Activated CD4-positive, alpha-beta T cell treated with anti-CD3 and anti-CD28 coated beads, Interleukin-2, amount 10 ng/mL, durations not matched to agents 24 days and 14 days (primary cell): ENCODE measurements around the gene TRMT2B. TPM values are rescaled to one million over a fixed set of nuclear protein-coding genes. Genes with fewer than 3 reads are reported as not detected.
A peak's percentile ranks its signal among the peaks of the same experiment; 100 is the strongest.
"Not testable (repeated sequence)": the region's sequence is repeated elsewhere in the genome, so short reads cannot be mapped to it uniquely, and the experiment has no call there.

Source experiments
- DNase-seq: peaks from one replicate; pipeline ENCODE4 v3.0.0; 2022
- H3K27ac Mint-ChIP-seq: one replicate; pipeline ENCODE4 v1.8.0; 2022; ENCODE audit warnings: mild to moderate bottlenecking, mixed read lengths
- H3K27me3 Mint-ChIP-seq: one replicate; pipeline ENCODE4 v1.8.0; 2022; ENCODE audit warnings: mixed read lengths
- H3K36me3 Mint-ChIP-seq: one replicate; pipeline ENCODE4 v1.8.0; 2022; ENCODE audit warnings: low read depth, mild to moderate bottlenecking, mixed read lengths
- H3K4me1 Mint-ChIP-seq: one replicate; pipeline ENCODE4 v1.8.0; 2021; ENCODE audit warnings: mixed read lengths
- H3K4me3 Mint-ChIP-seq: one replicate; pipeline ENCODE4 v1.8.0; 2022; ENCODE audit warnings: mild to moderate bottlenecking, moderate library complexity, mixed read lengths
- H3K9me3 Mint-ChIP-seq: one replicate; pipeline ENCODE4 v1.8.0; 2021; ENCODE audit warnings: mixed read lengths
- intact Hi-C: fragments of 100-400 bp; cut with micrococcal nuclease; formaldehyde crosslinking; loops from one replicate; pipeline ENCODE4 v1.15.1; 2023
- total RNA-seq: library from RNA; stranded (reverse); gene quantifications from 2 replicates; pipeline ENCODE4 v1.2.3, GENCODE V29; 2022

The TRMT2B gene, protein sequence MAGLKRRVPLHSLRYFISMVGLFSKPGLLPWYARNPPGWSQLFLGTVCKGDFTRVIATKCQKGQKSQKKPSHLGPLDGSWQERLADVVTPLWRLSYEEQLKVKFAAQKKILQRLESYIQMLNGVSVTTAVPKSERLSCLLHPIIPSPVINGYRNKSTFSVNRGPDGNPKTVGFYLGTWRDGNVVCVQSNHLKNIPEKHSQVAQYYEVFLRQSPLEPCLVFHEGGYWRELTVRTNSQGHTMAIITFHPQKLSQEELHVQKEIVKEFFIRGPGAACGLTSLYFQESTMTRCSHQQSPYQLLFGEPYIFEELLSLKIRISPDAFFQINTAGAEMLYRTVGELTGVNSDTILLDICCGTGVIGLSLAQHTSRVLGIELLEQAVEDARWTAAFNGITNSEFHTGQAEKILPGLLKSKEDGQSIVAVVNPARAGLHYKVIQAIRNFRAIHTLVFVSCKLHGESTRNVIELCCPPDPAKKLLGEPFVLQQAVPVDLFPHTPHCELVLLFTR
- 19.7 and 19.8 TPM in 2 replicates for total RNA-seq

DNA sequence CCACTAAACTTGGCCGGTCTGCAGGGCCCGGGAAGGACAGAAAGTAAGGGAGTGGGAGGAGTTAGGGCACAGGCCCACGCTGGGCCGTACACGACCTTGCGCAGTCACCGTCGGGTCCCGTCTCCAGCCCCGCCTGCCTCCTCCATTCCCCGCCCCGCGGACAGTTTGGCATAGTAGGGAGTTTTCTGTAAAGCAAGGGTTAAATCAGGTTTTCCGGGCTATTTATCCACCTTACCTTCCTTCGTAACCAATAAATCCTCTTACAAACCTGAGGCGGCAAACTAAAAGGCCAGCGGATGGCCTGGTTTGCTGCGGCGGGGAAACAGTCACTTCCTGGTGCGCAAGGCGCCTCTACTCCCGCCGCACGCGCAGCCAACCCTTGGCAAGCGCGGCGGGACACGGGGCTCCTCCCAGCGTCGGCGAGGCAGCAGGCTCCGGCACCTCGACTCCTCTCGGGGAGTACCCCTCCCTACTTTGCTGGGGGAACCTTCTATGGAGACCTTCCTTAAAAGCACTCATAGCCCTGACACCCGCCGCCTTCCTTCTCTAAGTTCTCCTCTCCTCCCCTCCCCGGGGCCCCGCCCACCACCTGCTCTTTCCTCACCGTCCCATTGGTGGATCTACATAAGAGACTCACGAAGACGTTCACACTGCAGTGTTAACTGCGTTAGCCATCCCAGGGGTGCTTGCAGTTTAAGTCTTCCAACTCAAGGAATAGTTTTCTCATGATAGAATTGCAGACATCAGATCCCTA is at the start of gene TRMT2B:
Gene TRMT2B (minus strand): TSS at position 563 of the 754 bp plus-strand sequence. CDS start 9,822 bp downstream, outside the sequence.
- no peaks in the 10 kb centered on the region for H3K27me3 Mint-ChIP-seq
- H3K27ac Mint-ChIP-seq, result peak within 1 kb of the TSS; percentile 97
- peaks cover 16% of the 10 kb centered on the region for H3K4me1 Mint-ChIP-seq
- H3K4me3 Mint-ChIP-seq, result peak within 1 kb of the TSS; percentile 92
- peak; percentile 93 for DNase-seq
- H3K9me3 Mint-ChIP-seq, result peaks cover 2% of the 10 kb centered on the region
- intact Hi-C loops, result loop anchor here (1.0 to 10.0 kb wide), 4 partner anchors 47 to 293 kb away; partner anchors contain the start of genes CENPI and TIMM8A
- peaks cover 12% of the 10 kb centered on the region for H3K36me3 Mint-ChIP-seq

DNA sequence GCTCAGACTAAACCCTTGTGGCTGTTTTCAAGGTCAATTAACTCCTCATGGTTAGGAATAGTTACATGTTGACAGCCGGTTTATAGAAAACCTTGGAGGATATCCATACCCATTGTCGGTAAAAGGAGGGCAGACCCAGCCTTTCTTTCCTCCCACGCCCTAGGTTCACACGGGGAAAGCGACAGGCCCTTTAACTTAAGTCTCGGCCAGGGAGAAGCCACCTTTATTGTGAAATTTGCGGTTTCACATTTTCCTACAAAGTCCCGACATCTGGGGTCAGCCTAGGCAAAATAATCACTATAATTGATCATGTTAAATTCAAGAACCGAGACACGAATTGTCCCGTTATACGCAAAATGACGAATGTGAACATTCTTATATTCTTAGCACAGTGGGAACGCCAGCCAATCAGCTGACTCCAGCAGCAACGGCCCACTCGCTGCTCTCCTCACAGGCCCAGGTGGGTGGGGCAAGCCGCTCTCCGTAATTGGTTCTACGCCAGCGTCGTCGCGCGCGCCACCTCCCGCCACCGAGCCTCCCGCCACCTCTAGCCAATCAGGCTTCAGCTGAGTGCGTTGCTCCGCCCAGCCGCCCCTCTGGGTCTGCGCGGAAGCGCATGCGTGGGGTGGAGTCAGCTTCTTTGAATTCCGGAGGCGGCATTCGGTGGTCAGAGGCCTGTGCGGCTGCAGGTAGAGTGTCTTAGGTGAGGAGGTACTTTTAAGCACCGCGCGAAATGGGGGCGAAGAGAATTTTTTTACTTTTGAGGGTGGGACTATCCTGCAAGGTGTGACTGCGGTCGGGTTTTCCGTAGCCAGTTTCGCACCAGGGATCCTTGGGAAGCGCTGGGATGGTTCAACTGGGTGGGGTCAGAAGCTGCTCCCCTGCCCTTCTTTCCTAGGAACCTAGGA is 45.9 kb upstream of the TRMT2B start, which contains the start of gene CENPI:
Gene CENPI (plus strand): TSS at position 659 of the 908 bp plus-strand sequence. CDS start 2,867 bp downstream, outside the sequence.
- Mint-ChIP-seq H3K36me3 (peaks cover 10% of the 10 kb centered on the region), H3K27me3 (no peaks in the 10 kb centered on the region), H3K27ac (peak within 1 kb of the TSS; percentile 89), H3K4me1 (peaks cover 24% of the 10 kb centered on the region), H3K4me3 (peak within 1 kb of the TSS; percentile 96), H3K9me3 (no peaks in the 10 kb centered on the region)
- intact Hi-C loops, result loop anchor here (1.0 to 5.0 kb wide), 5 partner anchors 45 to 310 kb away; partner anchors contain the start of genes CSTF2, GLA, HNRNPH2 and TIMM8A
- peak; percentile 98 for DNase-seq

DNA sequence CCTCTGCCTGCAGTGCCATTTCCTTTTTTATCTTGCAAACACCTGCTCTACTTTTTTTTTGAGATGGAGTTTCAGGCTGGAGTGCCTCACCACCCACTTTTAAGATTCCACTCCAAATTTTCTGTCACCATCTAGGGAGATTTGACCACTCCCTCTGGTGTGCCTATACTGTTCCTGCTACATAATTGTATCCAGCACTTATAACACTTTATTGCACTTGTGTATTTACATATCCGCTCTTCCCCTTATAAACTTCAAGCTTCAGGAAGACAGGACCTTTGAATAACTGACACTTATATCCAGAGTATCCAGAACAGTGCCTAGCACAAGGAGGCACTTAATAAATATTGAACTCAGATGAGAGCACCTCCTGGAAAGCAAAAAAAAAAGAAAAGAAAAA is 39.9 kb upstream of the TRMT2B start:
- Mint-ChIP-seq H3K4me3 (no peak overlapping the region), H3K4me1 (peaks cover 6% of the 10 kb centered on the region), H3K27ac (no peak overlapping the region), H3K27me3 (peaks cover 4% of the 10 kb centered on the region), H3K9me3 (no peaks in the 10 kb centered on the region), H3K36me3 (no peaks in the 10 kb centered on the region)
- no peak for DNase-seq
- intact Hi-C loops, result no loop called here

DNA sequence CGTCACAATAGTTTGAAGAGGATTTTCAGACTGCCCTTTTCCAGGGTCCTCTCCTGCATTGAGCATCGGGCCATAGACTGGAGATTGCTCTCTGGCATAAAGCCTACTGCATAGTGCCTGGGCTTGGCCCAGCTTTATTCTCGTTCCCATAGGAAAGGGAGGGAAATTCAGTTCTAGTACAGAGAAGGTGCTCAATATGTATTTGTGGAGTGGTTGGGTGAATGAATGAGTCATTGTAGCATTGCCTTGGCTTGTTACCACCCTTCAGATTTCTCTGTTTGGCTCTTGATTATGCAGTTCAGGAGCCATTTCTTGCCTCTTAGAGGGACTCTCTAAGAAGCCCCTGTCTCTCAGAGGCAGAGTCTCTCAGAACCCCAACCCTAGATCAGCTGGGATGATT is 29.3 kb upstream of the TRMT2B start:
- Mint-ChIP-seq H3K4me1 (no peaks in the 10 kb centered on the region), H3K4me3 (no peak overlapping the region), H3K27ac (no peak overlapping the region), H3K9me3 (no peaks in the 10 kb centered on the region), H3K27me3 (peaks cover 21% of the 10 kb centered on the region), H3K36me3 (no peaks in the 10 kb centered on the region)
- intact Hi-C loops, result no loop called here
- no peak for DNase-seq

DNA sequence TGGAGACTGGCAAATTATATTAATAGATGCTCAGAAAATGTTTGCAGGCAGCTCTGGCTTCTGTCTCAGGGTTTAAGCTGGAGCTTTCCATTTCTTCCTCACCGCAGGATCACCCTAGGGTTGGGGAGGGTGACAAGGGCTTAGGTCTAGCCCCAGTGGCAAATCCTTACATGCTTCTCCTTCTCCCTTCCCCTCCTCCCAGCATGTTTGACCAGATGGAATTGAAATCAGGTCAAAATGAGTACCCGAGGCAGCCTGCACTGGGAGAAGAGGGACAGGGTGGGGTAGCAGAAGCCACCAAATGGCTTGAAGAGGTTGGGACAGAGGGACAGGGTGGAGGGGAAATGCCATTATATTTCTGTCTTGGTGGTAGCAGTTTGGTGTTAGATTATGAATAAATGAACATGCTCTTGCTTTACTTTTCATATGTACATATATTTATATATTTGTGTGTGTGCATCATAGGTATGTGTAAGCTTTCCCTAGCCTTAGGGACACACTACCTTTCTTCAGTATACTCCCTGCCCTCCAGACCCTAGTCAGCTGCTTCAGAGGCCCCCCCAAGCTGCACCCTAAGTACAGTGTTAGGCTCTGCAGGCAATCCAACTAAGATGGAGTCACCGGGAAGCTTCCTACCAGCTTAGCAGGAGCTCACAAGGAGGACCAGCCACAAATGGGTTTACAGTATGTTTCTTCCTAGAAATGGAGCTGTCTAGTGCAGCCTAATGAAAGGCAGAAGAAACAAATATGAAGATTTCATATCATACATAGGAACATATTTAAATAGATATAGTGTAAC is 28.6 kb upstream of the TRMT2B start:
- intact Hi-C loops, result no loop called here
- Mint-ChIP-seq H3K4me3 (no peak overlapping the region), H3K9me3 (no peaks in the 10 kb centered on the region), H3K27ac (no peak overlapping the region), H3K4me1 (no peaks in the 10 kb centered on the region), H3K36me3 (no peaks in the 10 kb centered on the region), H3K27me3 (peaks cover 21% of the 10 kb centered on the region)
- DNase-seq, result no peak

DNA sequence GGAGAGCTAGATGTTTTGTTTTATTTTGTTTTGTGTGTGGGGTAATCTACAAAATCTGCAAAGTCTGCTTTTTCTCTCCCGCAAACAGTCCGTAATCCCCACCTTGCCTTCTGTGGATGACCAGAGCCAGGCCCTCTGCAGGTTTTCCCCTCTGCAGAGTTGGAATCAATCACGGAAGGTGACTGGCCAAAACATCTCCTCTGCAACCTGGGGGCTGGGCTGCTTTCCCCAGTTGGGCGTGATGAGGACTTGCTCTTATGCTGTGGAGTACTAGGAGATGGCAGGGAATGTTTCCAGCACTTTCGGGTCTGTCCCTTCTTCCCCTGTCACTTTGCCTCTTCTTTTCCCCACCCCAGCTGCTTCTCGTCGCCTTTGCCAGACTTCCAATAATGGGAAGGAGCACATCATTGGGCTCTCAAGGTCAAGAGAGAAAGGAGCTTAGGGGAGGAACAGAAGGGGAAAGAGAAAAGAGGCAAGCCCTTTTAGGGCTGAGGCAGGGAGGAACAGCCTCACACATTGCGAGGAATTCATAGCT is 27.9 kb upstream of the TRMT2B start:
- H3K36me3 Mint-ChIP-seq, result no peaks in the 10 kb centered on the region
- no peak for DNase-seq
- intact Hi-C loops, result no loop called here

DNA sequence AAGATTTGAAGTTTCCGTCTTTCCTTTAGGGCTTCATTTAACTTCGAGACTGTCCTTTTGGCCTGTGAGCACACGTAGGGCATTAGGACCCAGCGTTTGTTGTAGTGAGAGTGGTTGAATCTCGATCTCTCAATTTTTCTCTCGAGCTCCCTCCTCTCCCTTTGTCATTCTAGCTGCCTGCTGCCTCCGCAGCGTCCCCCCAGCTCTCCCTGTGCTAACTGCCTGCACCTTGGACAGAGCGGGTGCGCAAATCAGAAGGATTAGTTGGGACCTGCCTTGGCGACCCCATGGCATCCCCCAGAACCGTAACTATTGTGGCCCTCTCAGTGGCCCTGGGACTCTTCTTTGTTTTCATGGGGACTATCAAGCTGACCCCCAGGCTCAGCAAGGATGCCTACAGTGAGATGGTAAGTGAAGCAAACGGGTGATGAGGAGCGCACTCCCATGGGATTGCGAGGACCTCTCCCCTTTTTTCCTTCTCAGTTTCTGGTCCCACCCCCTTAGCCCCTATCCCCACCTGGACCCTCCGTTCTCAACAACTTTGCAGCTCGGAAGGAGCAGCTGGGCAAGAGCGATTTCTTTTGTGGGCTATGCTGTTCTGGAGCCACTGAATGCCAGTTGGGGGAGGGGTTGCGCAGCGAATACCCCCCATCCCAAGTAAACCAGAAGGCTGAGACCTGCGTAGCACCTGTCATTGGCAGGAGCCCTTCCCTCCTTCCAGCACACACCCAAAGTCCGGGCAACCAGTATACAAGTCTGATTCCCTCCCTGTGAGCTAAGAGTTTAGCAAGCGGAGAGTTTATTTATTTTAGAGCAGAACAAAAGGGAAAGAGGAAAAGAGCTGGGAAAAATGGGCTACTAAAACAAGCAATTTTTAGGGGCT is 27.0 kb upstream of the TRMT2B start, which contains the start of gene TMEM35A:
Gene TMEM35A (plus strand): TSS at position 164 of the 883 bp plus-strand sequence. CDS start 124 bp downstream, at position 288.
- intact Hi-C loops, result no loop called here
- no peak for DNase-seq
- Mint-ChIP-seq H3K4me3 (no peak within 1 kb of the TSS), H3K27me3 (peaks cover 21% of the 10 kb centered on the region), H3K27ac (no peak within 1 kb of the TSS), H3K36me3 (no peaks in the 10 kb centered on the region), H3K9me3 (no peaks in the 10 kb centered on the region), H3K4me1 (no peaks in the 10 kb centered on the region)

More for the DNA sequence above, 27.9 kb upstream of the TRMT2B start:
- Mint-ChIP-seq H3K4me3 (no peak overlapping the region), H3K27me3 (peaks cover 21% of the 10 kb centered on the region), H3K27ac (no peak overlapping the region), H3K4me1 (no peaks in the 10 kb centered on the region), H3K9me3 (no peaks in the 10 kb centered on the region)

DNA sequence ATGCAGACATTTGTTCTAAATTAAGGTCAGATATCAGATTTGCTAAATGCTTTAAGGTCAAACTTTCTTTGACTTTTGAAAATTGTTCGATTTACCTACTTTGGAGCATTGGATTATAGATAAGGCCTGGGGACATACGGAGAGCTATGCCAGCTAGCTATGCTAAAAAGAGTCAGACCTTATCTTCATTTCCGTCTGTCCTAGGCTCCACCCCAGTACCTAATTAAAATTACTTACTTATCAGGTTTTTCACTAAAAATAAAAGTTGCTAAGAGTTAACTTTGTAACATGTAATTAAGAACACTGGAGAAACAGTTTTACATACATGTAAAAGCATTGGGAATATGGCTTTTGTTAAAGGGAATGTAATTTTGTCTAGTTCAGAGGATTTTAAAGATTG is 19.7 kb upstream of the TRMT2B start:
- H3K27me3 Mint-ChIP-seq, result no peaks in the 10 kb centered on the region
- H3K36me3 Mint-ChIP-seq, result no peaks in the 10 kb centered on the region
- DNase-seq, result no peak
- H3K4me1 Mint-ChIP-seq, result no peaks in the 10 kb centered on the region
- H3K9me3 Mint-ChIP-seq, result no peaks in the 10 kb centered on the region
- no peak overlapping the region for H3K27ac Mint-ChIP-seq
- H3K4me3 Mint-ChIP-seq, result no peak overlapping the region
- intact Hi-C loops, result no loop called here

DNA sequence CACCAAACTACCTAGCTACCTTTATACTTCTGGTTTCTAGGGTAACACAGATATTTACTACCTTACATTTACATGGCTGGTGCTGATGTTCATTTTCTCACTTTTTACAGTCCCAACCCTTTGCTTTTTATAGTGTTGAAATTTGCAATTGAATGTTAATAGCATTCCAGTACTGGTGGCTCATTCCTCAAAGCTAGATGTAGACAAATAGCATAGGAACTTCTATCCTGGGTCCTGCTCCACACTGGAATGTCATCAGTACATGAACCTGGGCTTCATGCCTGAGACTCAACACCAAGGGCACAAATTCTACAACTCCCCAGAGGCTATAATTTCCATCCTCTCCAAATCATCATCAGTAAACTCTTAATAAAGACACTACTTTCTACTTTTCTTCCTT is 10.3 kb upstream of the TRMT2B start:
- H3K27me3 Mint-ChIP-seq, result no peaks in the 10 kb centered on the region
- H3K36me3 Mint-ChIP-seq, result peaks cover under 1% of the 10 kb centered on the region
- peaks cover 2% of the 10 kb centered on the region for H3K4me1 Mint-ChIP-seq
- H3K4me3 Mint-ChIP-seq, result no peak overlapping the region
- H3K9me3 Mint-ChIP-seq, result peaks cover under 1% of the 10 kb centered on the region
- H3K27ac Mint-ChIP-seq, result no peak overlapping the region
- DNase-seq, result no peak
- intact Hi-C loops, result no loop called here

DNA sequence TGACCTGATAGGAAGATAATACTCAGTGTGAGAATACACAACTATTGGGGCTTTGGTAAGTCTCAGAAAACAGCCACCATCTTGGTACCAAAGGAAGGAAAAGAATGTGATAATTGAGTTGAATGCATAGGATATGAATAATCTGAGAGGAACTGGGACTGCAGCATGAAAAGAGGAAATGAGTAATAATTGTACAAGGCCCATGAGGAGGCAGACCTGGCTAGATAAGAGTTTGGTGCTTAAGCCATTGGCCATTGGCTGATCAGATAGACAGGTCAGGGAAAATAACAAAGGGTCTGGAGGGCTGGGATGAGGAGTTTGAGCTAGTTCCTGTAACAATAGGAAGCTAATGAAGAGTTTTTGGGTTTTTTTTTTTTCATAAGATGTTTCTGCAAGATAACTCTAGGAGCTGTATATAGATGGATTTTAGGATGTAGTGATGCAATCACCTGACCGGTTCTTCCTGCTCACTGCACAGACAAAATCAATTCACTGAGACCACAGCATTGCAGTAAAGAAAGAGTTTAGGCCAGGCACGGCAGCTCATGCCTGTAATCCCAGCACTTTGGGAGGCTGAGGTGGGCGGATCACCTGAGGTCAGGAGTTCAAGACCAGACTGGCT is 5.3 kb upstream of the TRMT2B start:
- no peak overlapping the region for H3K4me3 Mint-ChIP-seq
- peaks cover 8% of the 10 kb centered on the region for H3K9me3 Mint-ChIP-seq
- peaks cover 10% of the 10 kb centered on the region for H3K4me1 Mint-ChIP-seq
- H3K27ac Mint-ChIP-seq, result peak overlapping the region; percentile 38
- no peak for DNase-seq
- intact Hi-C loops, result loop anchor here (10.0 kb wide), 1 partner anchor 288 kb away; the partner anchor contains the start of gene TIMM8A
- peaks cover 2% of the 10 kb centered on the region for H3K36me3 Mint-ChIP-seq
- H3K27me3 Mint-ChIP-seq, result no peaks in the 10 kb centered on the region

DNA sequence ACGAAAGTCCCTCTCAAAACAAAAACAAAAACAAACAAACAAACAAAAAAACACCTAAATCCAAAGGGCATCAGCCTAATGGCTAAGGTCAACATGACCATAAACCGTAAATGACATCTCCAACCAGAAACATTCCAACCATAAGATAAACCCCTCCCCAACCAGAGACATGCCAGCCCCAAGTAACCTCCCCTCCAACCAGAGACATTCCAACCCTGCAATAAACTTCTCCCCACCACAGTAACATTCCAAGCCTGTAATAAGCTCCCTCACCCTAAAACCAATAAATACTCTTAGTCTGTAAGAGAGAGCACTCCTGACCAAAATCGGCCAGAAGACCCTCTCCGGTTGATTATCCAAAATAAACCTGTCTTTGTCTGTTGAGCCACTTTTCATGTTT is 4.6 kb upstream of the TRMT2B start:
- not testable (repeated sequence) for H3K27ac Mint-ChIP-seq, H3K27me3 Mint-ChIP-seq, DNase-seq, H3K36me3 Mint-ChIP-seq, H3K9me3 Mint-ChIP-seq, H3K4me3 Mint-ChIP-seq
- intact Hi-C loops, result loop anchor here (10.0 kb wide), 1 partner anchor 288 kb away; the partner anchor contains the start of gene TIMM8A
- H3K4me1 Mint-ChIP-seq, result peaks cover 12% of the 10 kb centered on the region
